Left lung (tissue), 10 donors: ENCODE measurements around the gene DRP2. TPM values are rescaled to one million over a fixed set of nuclear protein-coding genes. Genes with fewer than 3 reads are reported as not detected.

Experiments
- ATAC-seq: fragments of 200-7000 bp; cut with Tn5 transposase; one replicate; pipeline ENCODE4 v1.9.1; 2020; ENCODE audit warnings: moderate library complexity
- DNase-seq, 4 donors: peaks; one replicate each; pipeline ENCODE4 v3.0.0-alpha.2; 2013 to 2020
- H3K27ac ChIP-seq, 2 donors: fragments of 200-600 bp; sonication (generic) in 1 of 2; one replicate each; pipeline versions ENCODE4 v1.5.0 to v1.8.0; 2020 to 2021
- H3K27me3 ChIP-seq, 2 donors: fragments of 200-600 bp; sonication (generic) in 1 of 2; one replicate each; pipeline versions ENCODE4 v1.5.0 to v1.8.0; 2020 to 2021
- H3K36me3 ChIP-seq, 2 donors: fragments of 200-600 bp; sonication (generic) in 1 of 2; one replicate each; pipeline versions ENCODE4 v1.5.0 to v1.8.0; 2020 to 2021
- H3K4me1 ChIP-seq, 2 donors: fragments of 200-600 bp; one replicate each; pipeline ENCODE4 v1.8.0; 2021
- H3K4me3 ChIP-seq, 2 donors: fragments of 200-600 bp; sonication (generic) in 1 of 2; one replicate each; pipeline versions ENCODE4 v1.5.0 to v1.8.0; 2020 to 2021; ENCODE audit warnings: mild to moderate bottlenecking in 1 of 2
- H3K9me3 ChIP-seq, 2 donors: fragments of 200-600 bp; sonication (generic) in 1 of 2; one replicate each; pipeline versions ENCODE4 v1.5.0 to v1.8.0; 2020 to 2021
- intact Hi-C, 2 donors: fragments of 100-400 bp; cut with DNase I; formaldehyde crosslinking; loops; one replicate each; pipeline versions ENCODE4 v1.11.2 to v1.14.2; 2022
- polyA plus RNA-seq, 6 donors: library from polyadenylated mRNA; unstranded; fragments of 120-200 nt; gene quantifications; one replicate each; pipeline ENCODE4 v1.2.1, GENCODE V29; 2013; ENCODE audit not compliant: insufficient read length in 6 of 6
- total RNA-seq, 2 donors: library from RNA; stranded (reverse); fragmentation: NEBNext Ultra II Directional; extraction: Animal tissue kit (Norgen Biotek cat#: 25700); gene quantifications; one replicate each; pipeline ENCODE4 v1.2.1, GENCODE V29; 2021
- TF ChIP-seq, protein P1 (sequence below), 2 donors: fragments of 200-600 bp; sonication (generic) in 1 of 2; IDR thresholded peaks; one replicate each; pipeline versions ENCODE4 v1.5.0 to v1.8.0; 2021; ENCODE audit warnings: antibody characterized with exemption in 2 of 2
- donor health status: DM: no; HTN: yes; CAD: no.
- donor health status: DM: no; HTN: no; CAD: no.

Gene DRP2
- total and polyA plus RNA-seq, 8 donors, result 0.08 to 2.3 (median 1.8) TPM

DNA sequence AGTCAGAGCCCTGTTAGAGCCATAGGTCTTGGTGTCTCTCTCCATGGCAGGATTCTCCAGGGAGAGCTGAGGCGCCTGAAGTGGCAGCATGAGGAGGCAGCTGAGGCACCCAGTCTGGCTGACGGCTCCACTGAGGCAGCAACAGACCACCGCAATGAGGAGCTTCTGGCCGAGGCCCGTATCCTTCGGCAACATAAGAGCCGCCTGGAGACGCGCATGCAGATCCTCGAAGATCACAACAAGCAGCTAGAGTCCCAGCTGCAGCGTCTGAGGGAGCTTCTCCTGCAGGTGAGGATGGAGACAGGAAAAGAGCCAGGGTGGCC, 38.6 kb downstream of the DRP2 start:
- intact Hi-C loops, result no loop called here
- TF ChIP-seq, protein P1, sequence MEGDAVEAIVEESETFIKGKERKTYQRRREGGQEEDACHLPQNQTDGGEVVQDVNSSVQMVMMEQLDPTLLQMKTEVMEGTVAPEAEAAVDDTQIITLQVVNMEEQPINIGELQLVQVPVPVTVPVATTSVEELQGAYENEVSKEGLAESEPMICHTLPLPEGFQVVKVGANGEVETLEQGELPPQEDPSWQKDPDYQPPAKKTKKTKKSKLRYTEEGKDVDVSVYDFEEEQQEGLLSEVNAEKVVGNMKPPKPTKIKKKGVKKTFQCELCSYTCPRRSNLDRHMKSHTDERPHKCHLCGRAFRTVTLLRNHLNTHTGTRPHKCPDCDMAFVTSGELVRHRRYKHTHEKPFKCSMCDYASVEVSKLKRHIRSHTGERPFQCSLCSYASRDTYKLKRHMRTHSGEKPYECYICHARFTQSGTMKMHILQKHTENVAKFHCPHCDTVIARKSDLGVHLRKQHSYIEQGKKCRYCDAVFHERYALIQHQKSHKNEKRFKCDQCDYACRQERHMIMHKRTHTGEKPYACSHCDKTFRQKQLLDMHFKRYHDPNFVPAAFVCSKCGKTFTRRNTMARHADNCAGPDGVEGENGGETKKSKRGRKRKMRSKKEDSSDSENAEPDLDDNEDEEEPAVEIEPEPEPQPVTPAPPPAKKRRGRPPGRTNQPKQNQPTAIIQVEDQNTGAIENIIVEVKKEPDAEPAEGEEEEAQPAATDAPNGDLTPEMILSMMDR (IDR thresholded peaks at IDR 0.05), result no peak
- Histone ChIP-seq H3K27me3 (no peaks in the 10 kb centered on the region), H3K27ac (no peak overlapping the region), H3K9me3 (no peaks in the 10 kb centered on the region), H3K4me3 (no peak overlapping the region), H3K4me1 (no peaks in the 10 kb centered on the region), H3K36me3 (no peaks in the 10 kb centered on the region)
- no peak for DNase-seq
- ATAC-seq, result no peak

DNA sequence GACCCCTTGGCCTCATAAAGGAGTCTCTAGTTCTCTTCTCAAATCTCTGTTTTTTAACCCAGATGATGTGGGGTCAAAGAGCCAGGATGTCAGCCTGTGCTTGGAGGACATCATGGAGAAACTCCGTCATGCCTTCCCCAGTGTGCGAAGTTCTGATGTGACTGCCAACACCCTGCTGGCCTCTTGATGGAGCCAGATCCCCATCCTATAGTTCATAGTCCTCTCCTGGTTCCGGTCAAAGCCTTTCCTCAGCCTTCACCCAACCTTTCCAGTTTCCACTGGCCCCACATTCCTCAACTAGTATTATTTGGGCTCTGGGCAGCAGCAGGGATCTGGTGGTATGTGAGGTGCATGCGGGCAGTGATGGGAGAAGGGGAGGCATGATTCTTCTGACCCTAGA, 40.8 kb downstream of the DRP2 start:
- ATAC-seq (no peak), DNase-seq (no peak)
- Histone ChIP-seq H3K9me3 (no peaks in the 10 kb centered on the region), H3K4me3 (no peak overlapping the region), H3K27ac (no peak overlapping the region), H3K4me1 (no peaks in the 10 kb centered on the region), H3K27me3 (no peaks in the 10 kb centered on the region), H3K36me3 (no peaks in the 10 kb centered on the region)
- TF ChIP-seq, protein P1 (IDR thresholded peaks at IDR 0.05), result no peak
- intact Hi-C loops, result no loop called here

GRCh38 chrX:101262590-101262989, 43.0 kb downstream of the DRP2 start:
- DNase-seq (no peak), ATAC-seq (no peak)

GRCh38 chrX:101263766-101264165, 44.2 kb downstream of the DRP2 start:
- intact Hi-C loops, result no loop called here
- Histone ChIP-seq H3K27ac (no peak overlapping the region), H3K36me3 (no peaks in the 10 kb centered on the region), H3K4me1 (no peaks in the 10 kb centered on the region), H3K9me3 (no peaks in the 10 kb centered on the region), H3K27me3 (no peaks in the 10 kb centered on the region), H3K4me3 (no peak overlapping the region)
- TF ChIP-seq, protein P1 (IDR thresholded peaks at IDR 0.05), result no peak
- DNase-seq (no peak), ATAC-seq (no peak)

More at GRCh38 chrX:101262590-101262989, 43.0 kb downstream of the DRP2 start:
- intact Hi-C loops, result no loop called here
- Histone ChIP-seq H3K9me3 (no peaks in the 10 kb centered on the region), H3K4me3 (no peak overlapping the region), H3K4me1 (no peaks in the 10 kb centered on the region), H3K27me3 (no peaks in the 10 kb centered on the region), H3K27ac (no peak overlapping the region), H3K36me3 (no peaks in the 10 kb centered on the region)
- TF ChIP-seq, protein P1 (IDR thresholded peaks at IDR 0.05), result no peak

DNA sequence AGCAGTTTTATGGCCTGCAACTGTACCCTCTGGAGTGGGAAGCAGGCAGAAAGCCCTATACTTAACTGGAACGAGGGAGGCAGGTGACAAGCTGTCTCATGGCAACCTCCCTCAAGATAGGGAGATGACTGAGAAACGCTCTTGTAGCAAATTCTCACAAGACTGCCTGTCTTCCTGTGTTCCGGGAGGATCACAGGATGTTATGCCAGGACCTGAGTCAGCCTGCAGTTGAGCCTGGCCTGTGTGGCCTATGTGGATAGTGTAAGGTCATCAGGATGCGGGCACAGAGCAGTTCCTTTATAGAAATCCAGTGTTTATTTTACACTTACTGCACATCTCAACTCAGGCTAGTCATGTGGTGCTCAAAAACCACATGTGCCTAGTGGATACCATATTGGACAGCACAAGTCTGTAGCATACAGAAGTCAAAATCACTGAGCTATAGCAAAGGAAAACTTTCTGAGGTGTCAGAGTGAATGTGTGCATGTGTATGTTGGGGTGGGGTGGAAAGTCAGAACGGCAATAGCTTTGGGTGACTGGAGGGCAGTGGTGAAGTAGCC, 46.4 kb downstream of the DRP2 start:
- Histone ChIP-seq H3K4me1 (no peaks in the 10 kb centered on the region), H3K9me3 (no peaks in the 10 kb centered on the region), H3K27ac (no peak overlapping the region), H3K36me3 (no peaks in the 10 kb centered on the region), H3K4me3 (no peak overlapping the region), H3K27me3 (no peaks in the 10 kb centered on the region)
- ATAC-seq, result no peak
- intact Hi-C loops, result no loop called here
- TF ChIP-seq, protein P1 (IDR thresholded peaks at IDR 0.05), result no peak
- no peak for DNase-seq
